CD8-positive, alpha-beta memory T cell (primary cell): ENCODE measurements around the gene MRTFA. TPM values are rescaled to one million over a fixed set of nuclear protein-coding genes. Genes with fewer than 3 reads are reported as not detected.

Experiments
- polyA plus RNA-seq: library from polyadenylated mRNA; unstranded; fragments of 300-500 nt; fragmentation: Illumina TruSeq; gene quantifications from one replicate; pipeline ENCODE4 v1.2.3, GENCODE V29; 2021
- total RNA-seq, 2 experiments: library from RNA; stranded (reverse); gene quantifications; one replicate each; pipeline ENCODE4 v1.2.3, GENCODE V29; 2021

The MRTFA gene
- total and polyA plus RNA-seq, 3 experiments from 2014 or later: 22.9 to 40.5 (median 38.6) TPM

Other genes with a start within 250 kb of the MRTFA start
- not detected for gene MCHR1, start 42.8 kb upstream of the MRTFA start, total RNA-seq
- not detected for gene MCHR1, start 42.8 kb upstream of the MRTFA start, polyA plus RNA-seq
- gene SLC25A17, start 182.6 kb upstream of the MRTFA start, total RNA-seq: 10 to 100 TPM; 31.4 to 35.1 TPM
- 17.6 TPM for gene SLC25A17, start 182.6 kb upstream of the MRTFA start, polyA plus RNA-seq
- gene ST13, start 219.9 kb upstream of the MRTFA start, total RNA-seq: 100 to 1,000 TPM; 201 to 218 TPM
- gene ST13, start 219.9 kb upstream of the MRTFA start, polyA plus RNA-seq: 176 TPM
- 10 to 100 TPM; 18.7 to 19.6 TPM for gene XPNPEP3, start 220.4 kb upstream of the MRTFA start, total RNA-seq
- 9.1 TPM for gene XPNPEP3, start 220.4 kb upstream of the MRTFA start, polyA plus RNA-seq
- gene DNAJB7, start 225.4 kb upstream of the MRTFA start, total RNA-seq: not detected
- 0.23 TPM for gene DNAJB7, start 225.4 kb upstream of the MRTFA start, polyA plus RNA-seq